Body of pancreas (tissue), 4 donors: ENCODE results near the gene NAA38. TPM values are rescaled to one million over a fixed set of nuclear protein-coding genes. Genes with fewer than 3 reads are reported as not detected.

Experiments used
- ATAC-seq: fragments of 150-250 bp; one replicate; pipeline ENCODE4 v1.9.1; 2016
- DNase-seq, 4 donors: peaks; one replicate each; pipeline ENCODE4 v3.0.0-alpha.2; 2019
- H3K27ac ChIP-seq, 4 donors: fragments of 200-600 bp; sonication (generic); 1 replicate in 3 of 4; 2 replicates in 1 of 4; pipeline versions ENCODE4 v1.5.1 to v1.6.1; 2016 to 2019; ENCODE audit warnings: mild to moderate bottlenecking in 1 of 4, mixed read lengths in 1 of 4, moderate library complexity in 1 of 4
- H3K27me3 ChIP-seq, 2 donors: fragments of 200-600 bp; sonication (generic); one replicate each; pipeline ENCODE4 v1.6.0; 2016; ENCODE audit warnings: mild to moderate bottlenecking in 1 of 2
- H3K36me3 ChIP-seq, 2 donors: fragments of 200-600 bp; sonication (generic); replicated peaks in 1 of 2; 2 replicates each; pipeline ENCODE4 v1.5.1; 2016; ENCODE audit warnings: low read depth in 2 of 2; ENCODE audit not compliant: insufficient read depth in 1 of 2
- H3K4me1 ChIP-seq: fragments of 200-600 bp; sonication (generic); one replicate; pipeline ENCODE4 v1.6.0; 2016
- H3K4me3 ChIP-seq, 2 donors: fragments of 200-600 bp; sonication (generic); 1 replicate in 1 of 2; 2 replicates in 1 of 2; pipeline ENCODE4 v1.5.1; 2016 to 2019
- H3K9me3 ChIP-seq, 3 donors: fragments of 200-600 bp; sonication (generic); 1 replicate in 2 of 3; 2 replicates in 1 of 3; pipeline ENCODE4 v1.5.1; 2016
- CTCF ChIP-seq, 7 experiments: fragments of 450-650 bp in 4 of 7; fragments of 200-600 bp in 3 of 7; sonication (generic) in 3 of 7; IDR thresholded peaks; one replicate each; pipeline ENCODE4 v1.5.1; 2016 to 2019; ENCODE audit warnings: antibody characterized with exemption in 7 of 7
- POLR2A ChIP-seq, 3 donors: fragments of 450-650 bp; IDR thresholded peaks; one replicate each; pipeline ENCODE4 v1.6.1; 2016; ENCODE audit warnings: antibody characterized with exemption in 3 of 3, mild to moderate bottlenecking in 2 of 3
- WGBS, 2 donors: methylation state at CpG; one replicate each; pipeline ENCODE4 v1.1.5; 2017; 5-methylcytosine and 5-hydroxymethylcytosine counted together
- intact Hi-C: fragments of 100-400 bp; cut with DNase I; formaldehyde crosslinking; loops from one replicate; pipeline ENCODE4 v1.15.1; 2023
- total RNA-seq, 2 donors: library from RNA; depleted of rRNA; stranded (reverse); fragments of >200 nt; gene quantifications; one replicate each; pipeline ENCODE4 v1.1.0, GENCODE V29; 2016

The NAA38 gene
- total RNA-seq, 2 donors from 2014 or later: 25.7 to 50.1 TPM

- H3K9me3 ChIP-seq: no peaks in the 10 kb centered on the region
- ATAC-seq (no peak), DNase-seq (peak in 1 of 4 donors; percentile 33)
- H3K27ac ChIP-seq: peak overlapping the region in 2 of 4 donors; percentile 93 to 96
- intact Hi-C loops: loop anchor here (5.0 kb wide), 1 partner anchor 33 kb away; no protein-coding TSS in a partner anchor
- H3K4me3 ChIP-seq: no peak overlapping the region
- H3K27me3 ChIP-seq: no peaks in the 10 kb centered on the region
- H3K36me3 ChIP-seq: no peaks in the 10 kb centered on the region
- no peak for TF ChIP-seq CTCF (IDR thresholded peaks at IDR 0.05)
- no peak for TF ChIP-seq POLR2A (IDR thresholded peaks at IDR 0.05)
- 37 to 63% methylated on average over 12 to 15 of the region's 15 CpGs for WGBS, 2 donors
- H3K4me1 ChIP-seq: peaks cover 49% of the 10 kb centered on the region
These were observed 1.7 kb downstream of the NAA38 start for GRCh38 chr17:7855660-7856010.

GRCh38 chr17:7854851-7855659, 2.3 kb downstream of the NAA38 start, which contains the start of gene TMEM88:
TSS of gene TMEM88 (plus strand) at chr17:7855066. CDS start at chr17:7855075, 9 bp downstream.
- TF ChIP-seq POLR2A (IDR thresholded peaks at IDR 0.05) (peak in 1 of 3 donors; percentile 28), CTCF (IDR thresholded peaks at IDR 0.05) (no peak)
- ATAC-seq (no peak), DNase-seq (peak in 1 of 4 donors; percentile 24)
- Histone ChIP-seq H3K4me1 (peaks cover 49% of the 10 kb centered on the region), H3K36me3 (no peaks in the 10 kb centered on the region), H3K9me3 (no peaks in the 10 kb centered on the region), H3K27ac (peak within 1 kb of the TSS in 3 of 4 donors; percentile 82 to 96 (median 93)), H3K27me3 (no peaks in the 10 kb centered on the region), H3K4me3 (no peak within 1 kb of the TSS)
- intact Hi-C loops: loop anchor here (5.0 kb wide), 1 partner anchor 33 kb away; no protein-coding TSS in a partner anchor
- WGBS, 2 donors: 71 to 80% methylated on average over 52 to 57 of the region's 57 CpGs

GRCh38 chr17:7854078-7854777, 3.1 kb downstream of the NAA38 start:
- no peaks in the 10 kb centered on the region for H3K9me3 ChIP-seq
- ATAC-seq: no peak
- DNase-seq: peak in 1 of 4 donors; percentile 24
- H3K27ac ChIP-seq: peak overlapping the region in 1 of 4 donors; percentile 96
- H3K4me3 ChIP-seq: no peak overlapping the region
- WGBS, 2 donors: 74 to 79% methylated on average over 31 of the region's 31 CpGs
- peaks cover 46% of the 10 kb centered on the region for H3K4me1 ChIP-seq
- no peak for TF ChIP-seq CTCF (IDR thresholded peaks at IDR 0.05)
- TF ChIP-seq POLR2A (IDR thresholded peaks at IDR 0.05): no peak
- no peaks in the 10 kb centered on the region for H3K27me3 ChIP-seq
- H3K36me3 ChIP-seq: peaks cover 0 to 3% of the 10 kb centered on the region in 2 donors
- intact Hi-C loops: no loop called here

GRCh38 chr17:7853691-7854038, 3.7 kb downstream of the NAA38 start:
- intact Hi-C loops: no loop called here
- H3K27me3 ChIP-seq: no peaks in the 10 kb centered on the region
- no peak overlapping the region for H3K4me3 ChIP-seq
- ATAC-seq (no peak), DNase-seq (no peak)
- peaks cover 40% of the 10 kb centered on the region for H3K4me1 ChIP-seq
- no peak for TF ChIP-seq CTCF (IDR thresholded peaks at IDR 0.05)
- no peak for TF ChIP-seq POLR2A (IDR thresholded peaks at IDR 0.05)
- no peaks in the 10 kb centered on the region for H3K9me3 ChIP-seq
- 80 to 89% methylated on average over 21 of the region's 21 CpGs for WGBS, 2 donors
- no peak overlapping the region for H3K27ac ChIP-seq
- H3K36me3 ChIP-seq: peaks cover 0 to 3% of the 10 kb centered on the region in 2 donors
